HK-2 (cell line): ENCODE results near the gene GAB2.

ENCODE experiments used
- DNase-seq: peaks from one replicate; pipeline ENCODE4 v3.0.0-alpha.2; 2018; ENCODE audit not compliant: unreplicated experiment

The GAB2 gene

DNA sequence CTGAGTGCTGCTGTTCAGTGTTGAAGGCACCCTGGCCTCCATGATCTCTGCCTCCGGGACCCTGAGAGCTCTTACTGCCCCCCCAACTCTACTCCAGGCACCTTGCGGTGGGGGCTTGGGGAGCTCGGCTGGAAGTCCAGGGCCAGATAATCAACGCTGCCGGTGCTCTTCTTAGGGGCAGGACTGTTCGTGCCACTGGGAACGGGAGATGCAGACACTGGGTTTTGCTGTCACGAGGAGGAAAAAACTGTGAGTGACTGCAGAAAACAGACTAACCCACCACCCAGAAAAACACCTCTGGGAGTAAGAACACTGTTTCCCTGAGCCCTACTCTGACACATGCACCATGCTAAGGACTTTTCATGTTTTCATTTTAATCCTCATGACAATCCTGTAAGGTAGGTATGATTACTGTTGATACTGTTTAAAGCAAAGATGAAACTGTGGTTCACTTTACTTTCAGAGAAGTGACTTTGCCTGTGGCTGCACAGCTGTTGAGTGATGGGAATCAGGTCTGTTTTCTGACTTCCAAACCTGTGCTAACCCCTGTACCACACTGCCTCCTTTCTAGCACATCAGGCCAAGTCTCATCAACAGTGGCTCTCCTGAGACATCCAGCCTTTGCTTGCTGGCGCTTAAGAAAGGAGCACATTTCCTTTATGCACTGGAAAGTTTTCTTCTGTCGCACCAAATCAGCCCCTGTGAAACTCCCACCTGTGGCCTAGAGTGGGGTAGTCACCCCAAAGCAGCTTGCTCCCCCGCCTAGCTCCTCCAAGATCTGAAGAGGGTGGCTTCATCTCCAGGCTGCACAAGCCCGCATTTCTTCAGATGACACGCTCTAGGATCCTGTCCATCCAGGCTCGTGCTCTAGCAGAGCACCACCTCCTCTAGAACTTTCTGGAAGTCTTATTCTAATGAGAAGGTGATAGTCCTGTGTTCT is 197.1 kb downstream of the GAB2 start:
- no peak for DNase-seq

DNA sequence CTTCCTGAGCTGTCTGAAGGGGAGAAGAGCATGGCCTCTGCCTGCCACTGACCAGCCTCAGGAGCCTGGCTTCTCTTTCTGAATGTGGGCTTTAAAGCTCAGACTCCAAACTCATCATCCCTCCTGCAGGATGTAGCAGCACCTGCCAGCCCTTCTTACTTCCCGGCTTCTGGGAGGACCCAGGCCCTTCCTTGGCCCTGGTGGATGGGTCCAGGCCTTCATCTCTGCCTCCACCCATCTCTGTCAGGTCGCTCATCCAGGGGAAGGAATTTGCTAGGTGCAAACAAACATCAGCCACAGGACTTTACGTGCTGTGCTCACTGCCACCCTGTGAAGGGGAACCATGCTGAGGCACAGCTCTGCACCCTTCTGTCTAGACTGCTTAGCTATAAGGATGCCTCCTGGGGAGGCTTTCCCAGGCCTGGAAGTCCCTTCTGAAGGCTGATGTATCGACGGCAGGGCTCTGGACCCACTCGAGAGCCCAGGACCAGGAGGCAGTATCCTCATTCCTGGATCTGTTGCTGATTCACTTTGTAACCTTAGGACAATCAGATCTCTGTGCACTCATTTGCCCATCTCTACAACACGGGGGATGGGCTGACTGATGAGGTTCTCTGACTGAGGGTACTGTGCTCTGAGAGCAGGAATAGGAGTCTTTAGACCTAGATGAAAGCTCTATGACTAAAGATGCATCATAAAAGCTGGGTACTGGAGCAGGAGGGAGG is 198.0 kb downstream of the GAB2 start:
- DNase-seq = no peak

DNA sequence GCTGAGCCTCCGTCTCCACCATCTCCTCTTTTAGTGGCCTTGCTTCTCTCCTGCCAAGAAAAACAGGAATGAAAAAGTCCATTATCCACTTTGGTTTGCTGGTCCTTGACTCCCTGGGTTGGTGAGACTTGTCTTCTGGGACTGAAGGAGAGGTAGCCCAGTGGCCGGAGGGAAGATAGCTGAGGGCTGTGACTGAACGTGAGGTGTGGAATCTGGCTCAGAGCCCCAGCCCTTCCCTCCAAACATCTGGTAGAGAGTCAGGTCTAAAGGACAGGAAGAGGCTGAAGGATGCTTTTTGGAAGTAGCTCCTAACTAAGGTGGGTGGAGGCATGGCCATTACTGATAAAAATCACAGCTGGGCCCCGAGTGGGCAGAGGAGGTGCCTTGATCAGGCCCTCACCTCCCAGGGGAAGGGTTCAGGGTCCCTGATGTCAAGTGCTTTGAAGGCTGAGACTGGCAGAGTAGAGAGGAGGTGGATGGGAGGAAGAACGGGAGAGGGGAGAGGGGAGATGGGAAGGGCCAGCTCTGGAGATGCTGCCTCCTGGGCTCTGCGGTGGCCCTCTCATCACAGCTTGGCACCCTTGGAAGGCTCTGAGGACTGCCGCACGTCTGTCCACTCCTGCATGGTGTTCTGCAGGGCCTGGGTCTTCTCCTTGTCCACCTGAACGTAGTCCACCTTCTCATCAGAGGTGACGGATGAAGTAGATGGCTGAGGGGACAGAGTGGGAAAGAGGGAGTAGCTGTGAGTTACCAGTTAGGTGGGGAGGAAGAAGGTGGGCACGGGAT is 198.7 kb downstream of the GAB2 start:
- no peak for DNase-seq

DNA sequence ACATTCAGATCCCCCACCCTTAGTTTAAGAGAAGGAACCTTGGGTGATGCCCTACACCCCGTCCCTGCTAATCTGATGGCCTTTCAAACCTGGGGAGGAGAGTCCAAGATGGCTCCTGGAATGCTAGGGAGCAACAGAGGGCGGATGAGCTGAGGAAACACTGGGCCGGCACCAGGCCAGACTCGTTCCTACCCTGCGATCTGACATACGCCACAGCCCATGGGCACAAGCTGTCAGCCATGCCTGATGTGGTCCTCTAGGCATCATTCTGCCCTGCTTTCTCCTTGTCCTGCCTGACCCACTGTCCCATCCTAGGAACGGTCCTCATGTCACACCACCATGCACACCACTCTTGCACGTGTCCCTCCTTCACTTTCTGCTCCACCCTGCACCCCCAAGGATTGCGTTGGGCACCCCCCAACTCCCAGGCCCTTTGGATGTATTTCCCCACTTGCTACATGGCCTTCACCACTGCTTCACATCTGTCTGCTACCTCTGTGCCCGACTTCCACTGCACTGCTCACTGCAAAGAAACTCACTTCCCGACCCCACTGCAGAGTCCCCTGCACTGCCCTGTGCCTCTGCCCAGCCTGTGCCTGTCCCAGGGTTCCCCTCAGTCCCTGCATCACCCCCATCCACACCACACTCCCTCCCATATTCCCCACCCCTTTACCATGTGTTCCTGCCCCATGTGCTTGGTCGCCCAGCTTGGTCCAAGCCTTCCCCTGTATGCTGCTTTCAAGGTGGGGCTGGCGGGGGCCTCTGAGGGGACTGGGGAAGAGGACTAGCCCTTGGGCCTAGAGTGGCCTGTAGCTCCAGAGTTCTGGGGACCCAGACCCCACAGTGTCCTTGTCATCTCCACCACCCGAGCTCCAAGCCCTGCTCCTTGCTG is 199.7 kb downstream of the GAB2 start:
- DNase-seq = no peak

DNA sequence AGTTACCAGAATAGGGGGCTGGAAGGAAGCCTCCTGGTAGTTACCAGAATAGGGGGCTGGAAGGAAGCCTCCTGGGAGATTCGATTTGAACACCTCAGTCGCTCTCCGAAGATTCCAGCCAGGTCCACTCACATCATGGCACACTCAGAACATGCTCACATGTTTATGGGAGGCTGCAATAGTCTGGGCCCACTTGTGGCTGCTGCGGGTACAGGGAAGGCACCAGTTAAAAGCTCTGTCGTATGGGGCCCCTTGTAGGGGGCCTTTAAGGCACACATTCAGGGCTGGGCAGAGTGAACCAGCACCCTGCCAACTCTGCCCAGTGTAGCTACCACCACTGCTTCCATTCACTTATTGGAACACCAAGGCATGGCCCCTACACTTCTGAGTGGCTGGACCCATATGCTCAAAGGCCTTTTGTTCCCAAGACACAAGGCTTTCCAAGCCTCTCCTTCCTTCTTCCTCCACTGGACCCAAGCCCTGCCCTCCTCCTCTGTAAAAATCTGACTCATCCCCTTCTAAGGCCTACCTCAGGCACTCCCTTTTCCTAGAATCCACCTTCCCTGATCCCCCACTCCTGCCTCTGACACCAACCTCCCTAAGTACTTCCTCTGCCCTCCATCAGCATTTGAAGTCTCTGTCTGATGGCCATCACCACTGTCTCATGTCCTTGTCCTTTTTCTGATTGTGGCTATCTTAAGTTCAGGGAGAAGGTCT is 200.9 kb downstream of the GAB2 start:
- DNase-seq = no peak

DNA sequence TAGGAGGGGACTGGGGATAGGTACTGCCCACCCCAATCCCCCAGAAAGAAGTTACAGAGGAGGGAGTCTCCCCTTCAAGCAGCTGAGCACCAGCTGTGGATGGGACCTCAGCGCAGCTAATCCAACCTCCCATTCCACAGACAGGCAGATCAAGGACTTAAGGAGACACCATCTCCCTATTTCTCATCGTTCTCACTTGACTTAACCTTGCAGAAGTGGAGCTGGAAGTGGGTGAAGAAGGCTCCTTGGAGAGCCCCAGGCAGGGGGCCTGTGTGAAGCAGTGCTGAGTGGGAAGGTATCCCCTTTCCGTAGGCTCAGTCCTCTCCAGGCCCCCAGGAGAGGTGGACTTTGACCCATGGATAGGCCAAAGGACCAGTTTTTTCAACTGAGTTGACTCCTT is 201.6 kb downstream of the GAB2 start:
- DNase-seq = no peak

DNA sequence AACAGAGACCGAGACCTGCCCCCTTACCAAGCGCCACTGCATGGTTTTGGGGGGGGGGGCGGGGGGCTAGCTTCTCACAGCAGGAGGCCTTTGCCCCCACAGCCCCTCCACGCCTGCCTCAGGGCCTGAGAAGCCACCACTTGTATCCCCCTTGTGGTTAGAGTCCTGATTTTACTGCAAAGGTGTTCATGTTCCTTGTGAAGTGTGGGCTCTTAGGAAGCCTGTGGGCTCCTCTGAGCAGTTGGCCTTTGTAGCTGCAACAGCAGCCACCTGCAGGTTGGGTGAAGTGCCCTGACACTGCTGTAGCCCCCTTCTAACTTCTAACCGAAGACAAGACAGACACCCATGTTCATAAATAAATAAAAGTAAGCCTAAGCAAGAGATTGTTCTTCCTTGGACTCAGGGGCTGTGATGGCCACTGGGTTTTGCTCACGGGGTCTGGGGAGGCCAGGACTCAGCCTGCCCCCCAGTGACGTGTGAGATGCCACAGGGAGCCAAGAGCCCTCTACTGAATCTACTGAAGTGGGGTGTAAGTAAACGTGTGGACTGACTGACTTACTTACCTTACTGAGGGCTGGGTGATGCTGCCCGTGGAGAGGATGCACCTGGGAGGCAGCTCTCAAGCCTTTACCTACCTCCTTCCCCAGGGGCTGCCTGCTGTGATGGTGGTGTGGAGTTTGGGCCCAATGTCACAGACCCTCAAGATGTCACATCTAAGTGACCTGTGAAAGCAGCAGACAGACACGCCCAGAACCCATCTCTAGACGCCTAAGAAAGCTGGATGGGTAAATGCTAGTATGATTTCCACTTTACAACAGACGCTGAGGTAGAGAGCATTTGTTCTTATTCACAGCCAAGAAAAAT is 203.1 kb downstream of the GAB2 start:
- DNase-seq = no peak

DNA sequence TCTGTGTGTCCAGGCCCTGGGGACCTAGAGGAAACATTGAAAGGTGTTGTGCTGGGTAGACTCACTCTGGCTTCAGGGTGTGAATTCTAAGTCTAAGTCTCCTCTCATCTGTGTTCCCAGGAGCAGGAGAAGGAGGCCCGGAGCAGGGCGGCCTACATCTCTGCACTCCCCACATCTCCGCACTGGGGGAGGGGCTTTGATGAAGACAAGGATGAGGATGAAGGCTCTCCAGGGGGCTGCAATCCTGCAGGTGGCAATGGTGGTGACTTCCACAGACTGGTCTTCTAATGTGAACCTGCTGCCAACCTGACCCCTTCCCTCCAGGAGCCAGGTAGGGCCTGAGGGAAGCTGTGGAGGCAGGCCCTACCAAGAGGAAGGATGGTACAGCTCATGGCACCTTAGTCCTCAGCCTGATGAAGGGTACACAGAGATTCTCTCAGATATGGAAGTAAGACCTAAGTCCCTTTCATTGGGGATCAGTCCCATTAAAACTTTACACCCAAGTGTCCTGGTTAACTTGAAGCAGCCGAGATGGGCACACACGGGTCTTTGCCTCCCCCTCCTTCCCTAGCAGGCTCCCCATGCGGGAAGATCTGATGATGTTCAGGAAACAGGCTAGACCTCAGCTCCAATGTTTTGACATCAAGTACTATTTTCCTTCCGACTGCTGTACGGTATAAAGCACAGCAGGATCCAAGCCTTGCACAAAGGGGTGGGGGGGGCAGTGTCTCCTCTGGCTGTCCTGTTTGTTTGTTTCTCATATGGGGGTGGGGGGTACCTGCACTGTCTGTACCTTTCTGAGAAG is 203.9 kb downstream of the GAB2 start:
- no peak for DNase-seq

DNA sequence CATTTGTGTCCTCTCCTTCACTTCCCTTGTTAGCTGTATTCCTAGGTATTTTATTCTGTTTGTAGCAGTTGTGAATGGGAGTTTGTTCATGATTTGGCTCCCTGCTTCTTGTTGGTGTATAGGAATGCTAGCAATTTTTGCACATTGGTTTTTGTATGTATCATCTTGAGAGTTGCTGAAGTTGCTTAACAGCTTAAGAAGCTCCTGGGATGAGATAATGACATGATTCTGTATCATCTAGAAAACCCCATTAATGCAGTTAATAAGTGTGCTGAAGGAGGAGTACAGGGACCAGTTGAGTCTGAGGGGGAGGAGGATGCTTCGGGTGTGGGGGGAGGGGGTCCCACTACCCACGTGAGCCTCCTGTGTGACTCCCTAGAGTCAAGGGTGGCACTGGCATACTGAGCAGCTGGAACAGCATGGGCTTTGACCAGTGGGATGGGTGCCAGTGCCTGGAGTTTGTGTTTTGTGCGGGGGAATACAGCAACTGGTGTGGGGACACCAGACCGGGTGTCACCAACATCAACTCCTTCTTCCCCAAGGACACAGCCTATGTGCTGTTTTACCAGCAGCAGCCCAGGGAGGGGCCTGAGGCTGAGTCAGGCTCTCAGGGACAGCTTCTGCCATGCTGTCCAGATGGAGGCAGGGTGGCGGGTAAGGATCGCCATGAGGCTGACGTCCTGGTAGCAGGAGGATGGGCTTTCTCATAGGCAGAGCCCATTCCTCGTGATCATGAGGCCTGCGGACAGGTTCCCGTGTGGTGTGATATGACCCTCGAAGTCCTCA is 204.8 kb downstream of the GAB2 start:
- DNase-seq = no peak

DNA sequence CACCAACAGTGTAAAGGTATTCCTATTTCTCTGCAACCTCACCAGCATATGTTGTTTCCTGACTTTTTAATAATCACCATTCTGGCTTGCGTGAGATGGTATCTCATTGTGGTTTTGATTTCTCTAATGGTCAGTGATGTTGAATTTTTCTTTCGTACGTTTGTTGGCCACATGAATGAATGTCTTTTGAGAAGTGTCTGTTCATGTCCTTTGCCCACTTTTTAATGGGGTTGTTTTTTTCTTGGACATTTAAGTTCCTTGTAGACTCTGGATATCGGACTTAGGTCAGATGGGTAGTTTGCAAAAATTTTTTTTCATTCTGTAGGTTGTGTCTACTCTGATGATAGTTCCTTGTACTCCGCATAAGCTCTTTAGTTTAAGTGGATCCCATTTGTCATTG is 206.1 kb downstream of the GAB2 start:
- DNase-seq = no peak

DNA sequence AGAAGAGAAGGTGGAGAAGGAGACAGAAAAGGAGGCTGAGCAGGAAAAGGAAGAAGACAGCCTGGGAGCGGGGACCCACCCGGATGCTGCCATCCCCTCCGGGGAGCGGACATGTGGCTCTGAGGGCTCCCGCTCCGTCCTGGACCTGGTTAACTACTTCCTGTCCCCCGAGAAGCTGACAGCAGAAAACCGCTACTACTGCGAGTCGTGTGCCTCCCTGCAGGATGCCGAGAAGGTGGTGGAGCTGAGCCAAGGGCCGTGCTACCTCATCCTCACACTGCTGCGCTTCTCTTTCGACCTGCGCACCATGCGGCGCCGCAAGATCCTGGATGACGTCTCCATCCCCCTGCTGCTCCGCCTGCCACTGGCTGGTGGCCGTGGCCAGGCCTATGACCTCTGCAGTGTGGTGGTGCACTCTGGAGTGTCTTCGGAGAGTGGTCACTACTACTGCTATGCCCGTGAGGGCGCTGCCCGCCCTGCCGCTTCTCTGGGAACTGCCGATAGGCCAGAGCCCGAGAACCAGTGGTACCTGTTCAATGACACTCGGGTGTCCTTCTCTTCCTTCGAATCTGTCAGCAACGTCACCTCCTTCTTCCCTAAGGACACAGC is 207.5 kb downstream of the GAB2 start:
- no peak for DNase-seq

DNA sequence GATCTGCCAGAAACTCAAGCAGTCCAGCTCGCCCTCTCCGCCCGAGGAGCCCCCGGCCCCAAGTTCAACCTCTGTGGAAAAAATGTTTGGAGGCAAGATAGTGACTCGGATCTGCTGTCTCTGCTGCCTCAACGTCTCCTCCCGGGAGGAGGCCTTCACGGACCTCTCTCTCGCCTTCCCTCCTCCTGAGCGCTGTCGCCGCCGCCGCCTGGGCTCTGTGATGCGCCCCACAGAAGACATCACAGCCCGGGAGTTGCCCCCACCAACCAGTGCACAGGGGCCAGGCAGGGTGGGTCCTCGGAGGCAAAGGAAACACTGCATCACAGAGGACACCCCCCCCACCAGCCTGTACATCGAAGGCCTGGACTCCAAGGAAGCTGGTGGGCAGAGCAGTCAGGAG is 208.1 kb downstream of the GAB2 start:
- no peak for DNase-seq

DNA sequence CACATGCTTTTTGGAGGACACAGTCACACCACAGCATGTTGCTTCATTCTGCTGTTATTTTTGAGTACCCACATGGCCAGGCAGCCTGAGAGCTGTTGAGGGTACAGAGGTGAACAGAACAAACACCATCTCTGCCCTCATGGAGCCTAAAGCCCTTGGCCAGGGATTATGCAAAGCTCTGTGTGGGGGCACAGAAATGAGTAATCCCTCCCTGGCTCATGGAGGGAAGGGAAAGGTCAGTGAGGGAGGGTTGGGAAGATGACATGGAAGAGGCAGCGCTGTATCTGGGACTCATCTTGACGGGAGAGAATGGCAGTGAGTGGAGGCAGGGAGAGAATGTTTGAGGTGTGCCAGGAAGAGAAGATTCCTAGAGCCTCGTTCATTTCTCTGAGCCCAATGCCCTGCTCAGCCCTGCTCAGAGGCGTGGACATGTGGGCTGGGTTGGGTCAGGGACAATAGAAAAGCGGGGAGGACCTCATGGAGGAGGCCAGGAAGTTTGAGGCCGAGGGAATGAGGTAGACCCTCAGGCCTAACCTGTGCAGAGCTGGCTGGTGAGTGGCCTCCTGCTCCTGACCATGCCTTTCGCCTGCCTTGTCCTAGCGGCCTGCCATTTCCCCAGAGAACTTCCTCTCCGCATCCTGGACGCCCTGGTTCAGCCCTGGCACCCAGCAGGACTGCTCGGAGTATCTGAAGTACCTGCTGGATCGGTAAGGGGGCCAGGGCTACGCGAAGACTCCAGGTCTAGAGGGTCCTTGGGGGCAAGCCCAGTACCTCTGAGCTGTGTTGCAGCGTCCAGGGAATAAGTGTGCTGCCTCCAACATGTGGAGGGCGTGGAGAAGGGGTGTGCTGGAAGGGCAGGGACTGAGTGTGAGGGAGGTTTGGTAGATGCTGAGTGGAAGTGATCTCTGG is 209.1 kb downstream of the GAB2 start:
- DNase-seq = no peak

DNA sequence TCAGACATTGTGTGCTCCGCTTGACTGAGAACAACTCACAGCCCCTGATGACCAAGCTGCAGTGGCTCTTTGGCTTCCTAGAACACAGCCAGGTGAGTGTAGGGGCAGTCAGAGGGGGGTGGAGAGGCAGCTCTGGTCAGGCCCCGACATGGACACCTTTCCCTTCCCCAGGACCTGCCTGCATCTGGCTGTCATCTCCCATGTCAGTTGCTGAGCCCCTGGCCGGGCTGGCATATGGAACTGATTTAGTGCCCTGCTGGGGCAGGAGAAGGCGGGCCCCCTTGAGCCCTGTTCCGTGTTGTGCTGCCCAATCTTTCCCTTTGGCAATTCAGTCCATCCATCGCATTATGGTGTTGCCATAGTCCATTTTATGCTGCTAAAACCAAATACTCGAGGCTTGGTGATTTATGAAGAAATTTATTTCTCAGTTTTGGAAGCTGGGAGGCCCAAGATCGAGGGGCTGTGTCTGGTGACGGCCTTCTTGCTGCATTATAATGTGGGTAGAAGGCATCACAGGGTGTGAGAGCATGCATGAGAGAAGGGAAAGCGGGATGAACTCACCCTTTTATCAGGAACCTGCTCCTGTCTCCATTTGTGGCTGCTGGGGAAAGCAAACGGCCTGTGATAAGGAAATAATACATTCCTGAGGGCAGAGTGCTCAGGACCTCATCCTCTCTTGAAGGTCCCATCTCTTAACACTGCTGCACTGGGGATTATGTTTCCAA is 209.9 kb downstream of the GAB2 start:
- no peak for DNase-seq

DNA sequence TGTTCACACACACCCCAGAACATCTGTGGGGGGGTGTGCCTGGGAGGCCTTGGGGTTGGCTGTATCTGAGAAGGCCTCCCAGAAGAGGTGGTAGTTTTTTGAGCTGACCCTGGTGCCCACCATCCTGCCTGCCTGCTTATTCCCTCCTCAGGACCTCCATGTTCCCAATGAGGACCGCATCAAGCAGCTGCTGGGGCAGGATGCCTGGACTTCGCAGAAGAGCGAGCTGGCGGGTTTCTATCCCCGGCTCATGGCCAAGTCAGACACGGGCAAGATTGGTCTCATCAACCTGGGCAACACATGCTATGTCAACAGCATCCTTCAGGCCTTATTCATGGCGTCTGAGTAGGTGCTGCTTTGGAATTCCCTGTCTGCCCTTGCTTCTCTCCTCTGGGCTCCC is 211.9 kb downstream of the GAB2 start:
- no peak for DNase-seq

DNA sequence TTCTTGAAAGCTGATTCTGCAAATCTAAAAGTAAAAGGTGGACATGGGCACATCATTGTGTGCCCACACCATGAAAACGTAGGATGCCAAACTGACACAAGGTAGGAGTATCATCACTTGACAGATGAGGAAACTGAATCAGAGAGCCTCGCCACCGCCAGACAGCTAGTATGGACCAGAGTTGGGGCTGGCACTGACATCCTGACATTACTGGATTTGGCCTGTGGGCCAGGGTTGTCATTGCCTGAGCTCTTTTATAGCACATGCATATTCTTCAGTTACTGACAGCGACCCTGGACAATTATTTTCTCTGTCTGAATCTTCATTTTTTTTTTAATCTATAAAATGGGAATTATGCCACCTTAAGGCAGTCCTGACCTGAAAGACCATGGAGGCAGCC is 212.4 kb downstream of the GAB2 start:
- no peak for DNase-seq
